IPS DF 6.9 (cell line): ENCODE data around the gene ARID3C.

Source experiments
- DNase-seq: peaks from one replicate; pipeline ENCODE4 v3.0.0-alpha.2; 2013; ENCODE audit warnings: low read depth, low spot score
- H3K27ac ChIP-seq: one replicate; pipeline ENCODE4 v1.5.1; 2013; ENCODE audit warnings: low read length, control low read depth
- H3K27me3 ChIP-seq: 2 replicates; pipeline ENCODE4 v1.6.1; 2013; ENCODE audit warnings: mild to moderate bottlenecking, low read length; ENCODE audit not compliant: control insufficient read depth, insufficient read depth
- H3K36me3 ChIP-seq: 2 replicates; pipeline ENCODE4 v1.6.1; 2013; ENCODE audit warnings: low read length; ENCODE audit not compliant: control insufficient read depth, insufficient read depth
- H3K4me1 ChIP-seq: 2 replicates; pipeline ENCODE4 v1.6.1; 2013; ENCODE audit warnings: low read length; ENCODE audit not compliant: control insufficient read depth, insufficient read depth
- H3K4me3 ChIP-seq: 2 replicates; pipeline ENCODE4 v1.5.1; 2013; ENCODE audit warnings: mild to moderate bottlenecking, low read length
- H3K9me3 ChIP-seq: 2 replicates; pipeline ENCODE4 v1.6.1; 2013; ENCODE audit warnings: low read length, inconsistent platforms; ENCODE audit not compliant: control insufficient read depth, insufficient read depth
- WGBS: extraction: QIAGEN DNeasy Blood & Tissue Kit; methylation state at CpG from one replicate; pipeline ENCODE4 v1.1.7; 2013; ENCODE audit warnings: mixed read lengths, missing lambda C conversion rate; ENCODE audit not compliant: insufficient read length, insufficient coverage; 5-methylcytosine and 5-hydroxymethylcytosine counted together

The ARID3C gene

DNA sequence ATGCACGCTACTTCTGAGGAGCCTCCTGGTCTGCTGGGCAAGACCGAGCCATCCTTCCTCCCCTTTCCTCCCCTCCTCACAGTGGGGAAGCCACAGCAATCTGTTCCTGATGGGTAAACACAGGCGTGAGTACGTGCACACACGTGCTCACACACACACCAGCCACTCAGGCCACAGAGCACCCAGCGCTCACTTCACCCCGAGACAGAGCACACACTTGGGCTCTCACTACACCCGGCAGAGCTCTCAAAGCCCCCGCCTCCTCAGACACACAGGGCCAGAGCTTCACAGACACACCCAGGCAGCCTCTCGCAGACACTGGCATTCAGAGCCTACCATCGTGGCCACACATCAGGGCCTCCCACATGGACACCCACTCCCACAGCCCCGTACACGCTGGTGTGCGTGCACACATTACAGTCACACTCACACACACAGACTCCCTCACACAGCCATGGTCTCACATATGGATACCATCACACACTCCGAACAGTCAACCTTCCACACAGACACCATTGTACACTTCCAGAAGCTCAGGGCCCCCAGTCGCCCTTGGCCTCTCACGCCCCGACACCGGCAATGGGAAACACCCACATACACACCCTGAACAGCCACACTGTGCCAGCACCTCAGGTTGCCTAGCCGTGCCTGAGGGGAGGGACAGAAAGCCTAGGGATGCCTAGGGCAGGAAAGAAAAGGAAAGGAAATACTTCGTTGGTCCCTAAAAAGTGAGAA is 52.8 kb downstream of the ARID3C start:
- DNase-seq, result no peak
- Histone ChIP-seq H3K4me1 (peaks cover 12% of the 10 kb centered on the region), H3K9me3 (no peaks in the 10 kb centered on the region), H3K27me3 (peaks cover 27% of the 10 kb centered on the region), H3K36me3 (no peaks in the 10 kb centered on the region), H3K27ac (no peak overlapping the region), H3K4me3 (no peak overlapping the region)
- no CpG with 5 or more reads among the region's 21 CpGs for WGBS

GRCh38 chr9:34575241-34575640 is 53.6 kb downstream of the ARID3C start:
- Histone ChIP-seq H3K27ac (no peak overlapping the region), H3K36me3 (no peaks in the 10 kb centered on the region), H3K27me3 (peaks cover 24% of the 10 kb centered on the region), H3K4me1 (peaks cover 12% of the 10 kb centered on the region), H3K9me3 (no peaks in the 10 kb centered on the region), H3K4me3 (no peak overlapping the region)
- no CpG with 5 or more reads among the region's 8 CpGs for WGBS
- DNase-seq, result no peak

GRCh38 chr9:34574571-34574970 is 54.3 kb downstream of the ARID3C start:
- Histone ChIP-seq H3K27me3 (peaks cover 20% of the 10 kb centered on the region), H3K27ac (no peak overlapping the region), H3K9me3 (no peaks in the 10 kb centered on the region), H3K4me1 (peaks cover 12% of the 10 kb centered on the region), H3K36me3 (no peaks in the 10 kb centered on the region), H3K4me3 (no peak overlapping the region)
- no CpG with 5 or more reads among the region's 12 CpGs for WGBS
- no peak for DNase-seq

DNA sequence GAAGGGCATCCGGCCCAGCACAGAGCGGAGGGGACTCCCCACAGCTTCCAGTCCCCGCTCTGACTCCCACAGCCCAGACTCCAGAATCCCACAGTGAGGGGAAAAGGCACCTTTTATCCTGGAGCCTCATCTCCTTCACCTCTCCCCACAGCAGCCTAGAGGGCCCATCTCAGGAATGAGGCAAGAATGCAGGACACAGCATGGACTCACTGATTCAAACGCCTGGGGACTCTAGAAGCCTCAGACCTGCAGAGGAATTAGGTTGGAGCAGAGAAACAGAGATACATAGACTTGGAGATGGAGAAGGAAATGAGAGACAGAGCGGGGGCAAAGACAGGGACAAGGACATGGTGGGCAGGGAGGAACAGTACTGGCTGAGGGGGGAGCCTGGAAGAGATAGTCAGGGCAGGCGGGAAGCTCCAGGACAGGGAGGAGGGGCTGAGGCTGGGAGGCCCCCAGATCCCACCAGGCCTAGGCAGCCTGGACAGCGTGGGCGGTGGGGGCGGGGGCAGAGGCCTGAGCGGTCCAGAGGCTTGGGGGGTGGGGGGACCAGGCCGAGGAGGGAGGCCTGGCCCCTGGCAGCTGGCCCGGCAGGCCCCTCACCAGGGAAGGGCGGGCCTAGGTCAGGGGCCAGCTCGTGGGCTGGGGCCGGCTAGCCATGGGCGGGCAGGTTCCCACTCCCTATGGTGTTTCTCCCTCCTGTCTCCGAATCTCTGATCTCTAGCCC is 55.1 kb downstream of the ARID3C start:
- Histone ChIP-seq H3K27me3 (peaks cover 13% of the 10 kb centered on the region), H3K36me3 (no peaks in the 10 kb centered on the region), H3K9me3 (no peaks in the 10 kb centered on the region), H3K4me1 (peaks cover 13% of the 10 kb centered on the region), H3K4me3 (no peak overlapping the region), H3K27ac (no peak overlapping the region)
- DNase-seq, result no peak
- no CpG with 5 or more reads among the region's 17 CpGs for WGBS

- no peaks in the 10 kb centered on the region for H3K9me3 ChIP-seq
- H3K4me1 ChIP-seq, result peaks cover 19% of the 10 kb centered on the region
- no CpG with 5 or more reads among the region's 6 CpGs for WGBS
- peaks cover 7% of the 10 kb centered on the region; the same call in 1 of the 2 replicates for H3K27me3 ChIP-seq
- no peak for DNase-seq
- H3K4me3 ChIP-seq, result no peak overlapping the region
- H3K27ac ChIP-seq, result no peak overlapping the region
- H3K36me3 ChIP-seq, result no peaks in the 10 kb centered on the region
These were observed 56.2 kb downstream of the ARID3C start for GRCh38 chr9:34572628-34573027.

- H3K27me3 ChIP-seq, result peaks cover 3% of the 10 kb centered on the region; the same call in 1 of the 2 replicates
- H3K9me3 ChIP-seq, result no peaks in the 10 kb centered on the region
- H3K4me3 ChIP-seq, result no peak overlapping the region
- no peaks in the 10 kb centered on the region for H3K36me3 ChIP-seq
- H3K4me1 ChIP-seq, result peaks cover 17% of the 10 kb centered on the region
- DNase-seq, result no peak
- H3K27ac ChIP-seq, result no peak overlapping the region
These were observed 56.8 kb downstream of the ARID3C start for GRCh38 chr9:34572092-34572491.

GRCh38 chr9:34571481-34571810 is 57.4 kb downstream of the ARID3C start:
- Histone ChIP-seq H3K27ac (no peak overlapping the region), H3K4me1 (peaks cover 12% of the 10 kb centered on the region), H3K36me3 (no peaks in the 10 kb centered on the region), H3K4me3 (no peak overlapping the region), H3K27me3 (no peaks in the 10 kb centered on the region), H3K9me3 (no peaks in the 10 kb centered on the region)
- WGBS, result no CpG with 5 or more reads among the region's 12 CpGs
- DNase-seq, result no peak
